ENCODE results near the gene CCNL1. TPM values are rescaled to one million over a fixed set of nuclear protein-coding genes. Genes with fewer than 3 reads are reported as not detected.
"Not testable (repeated sequence)": the region's sequence is repeated elsewhere in the genome, so short reads cannot be mapped to it uniquely, and the experiment has no call there.

CCNL1 gene
- total RNA-seq = 83.1 TPM
- 10 to 100 TPM; 68.6 to 95.8 (median 72.7) TPM for polyA plus RNA-seq (ENCODE audit: insufficient read depth in 1 of 8, insufficient read length in 8 of 8, low replicate concordance in 1 of 8)
- long read RNA-seq, donor 1, full-length matches to known transcripts = 8 of 13 reads
- long read RNA-seq, donor 1, partial matches to known transcripts = 5 of 13 reads
- long read RNA-seq, donor 1, other reads (novel, unspliced or antisense) = 0 of 13 reads
- long read RNA-seq, donor 2, full-length matches to known transcripts = 3 of 3 reads
- long read RNA-seq, donor 2, partial matches to known transcripts = 0 of 3 reads
- long read RNA-seq, donor 2, other reads (novel, unspliced or antisense) = 0 of 3 reads
- long read RNA-seq, donor 3, full-length matches to known transcripts = 12 of 12 reads
- long read RNA-seq, donor 3, partial matches to known transcripts = 0 of 12 reads
- long read RNA-seq, donor 3, other reads (novel, unspliced or antisense) = 0 of 12 reads
- long read RNA-seq, donor 4, full-length matches to known transcripts = 8 of 8 reads
- long read RNA-seq, donor 4, partial matches to known transcripts = 0 of 8 reads
- long read RNA-seq, donor 4, other reads (novel, unspliced or antisense) = 0 of 8 reads
- long read RNA-seq, donor 5, full-length matches to known transcripts = 18 of 39 reads
- long read RNA-seq, donor 5, partial matches to known transcripts = 21 of 39 reads
- long read RNA-seq, donor 5, other reads (novel, unspliced or antisense) = 0 of 39 reads
- long read RNA-seq, donor 6, full-length matches to known transcripts = 17 of 17 reads
- long read RNA-seq, donor 6, partial matches to known transcripts = 0 of 17 reads
- long read RNA-seq, donor 6, other reads (novel, unspliced or antisense) = 0 of 17 reads
- long read RNA-seq, donor 7, full-length matches to known transcripts = 10 of 21 reads
- long read RNA-seq, donor 7, partial matches to known transcripts = 11 of 21 reads
- long read RNA-seq, donor 7, other reads (novel, unspliced or antisense) = 0 of 21 reads
- long read RNA-seq, donor 8, full-length matches to known transcripts = 5 of 5 reads
- long read RNA-seq, donor 8, partial matches to known transcripts = 0 of 5 reads
- long read RNA-seq, donor 8, other reads (novel, unspliced or antisense) = 0 of 5 reads
- long read RNA-seq, donor 9, full-length matches to known transcripts = 6 of 21 reads
- long read RNA-seq, donor 9, partial matches to known transcripts = 15 of 21 reads
- long read RNA-seq, donor 9, other reads (novel, unspliced or antisense) = 0 of 21 reads
- long read RNA-seq, donor 10, full-length matches to known transcripts = 7 of 7 reads
- long read RNA-seq, donor 10, partial matches to known transcripts = 0 of 7 reads
- long read RNA-seq, donor 10, other reads (novel, unspliced or antisense) = 0 of 7 reads
- long read RNA-seq, donor 11, full-length matches to known transcripts = 10 of 15 reads
- long read RNA-seq, donor 11, partial matches to known transcripts = 5 of 15 reads
- long read RNA-seq, donor 11, other reads (novel, unspliced or antisense) = 0 of 15 reads

DNA sequence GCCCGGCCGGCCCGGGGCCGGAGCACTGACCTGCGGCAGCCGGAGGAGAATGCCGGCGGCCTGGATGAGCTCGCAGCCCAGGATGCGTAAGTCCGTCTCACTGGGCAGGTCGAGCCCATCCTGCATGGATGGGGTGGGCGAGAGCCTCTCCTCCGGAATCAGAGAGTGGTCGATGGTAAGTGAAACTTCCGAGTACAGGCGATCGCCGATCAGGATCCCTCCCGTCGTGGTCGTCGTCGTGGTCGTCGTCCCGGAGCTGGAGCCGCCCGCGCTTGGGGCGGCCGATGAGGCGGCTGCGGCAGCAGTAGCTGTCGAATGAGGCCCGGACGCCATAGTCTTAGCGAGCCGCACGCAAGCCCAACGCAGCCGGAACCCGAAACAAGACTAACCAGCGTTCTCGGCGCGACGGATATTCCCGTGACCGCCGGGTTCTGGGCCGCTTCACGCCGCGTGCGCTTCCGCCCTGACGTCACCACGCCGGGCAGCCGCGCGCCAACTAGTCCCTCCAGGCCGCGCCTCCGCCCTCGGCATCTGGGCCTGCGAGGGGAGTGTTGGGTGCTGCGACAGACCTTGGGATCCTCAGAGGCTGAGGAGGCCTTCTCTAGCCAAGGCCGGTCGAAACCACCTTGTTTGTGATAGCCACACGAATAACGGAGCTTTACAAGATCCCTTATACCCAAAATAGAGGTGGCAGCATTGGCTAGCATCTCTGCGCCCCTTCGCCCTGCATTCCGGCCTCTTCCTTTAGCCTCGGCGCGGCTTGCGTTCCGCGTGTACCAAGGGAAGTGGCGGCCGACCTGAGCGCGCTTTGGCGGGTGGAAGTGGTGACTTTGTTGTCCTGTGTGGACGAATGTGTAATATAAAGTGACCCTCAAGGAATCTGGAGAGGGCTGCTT, at the start of gene CCNL1:
TSS of gene CCNL1 (minus strand) at position 386 of the 896 bp plus-strand sequence. CDS start at position 333, 53 bp downstream.
- WGBS (ENCODE audit: insufficient coverage) = under 1% methylated on average over 77 of the region's 88 CpGs
- peaks cover 10% of the 10 kb centered on the region for H3K4me1 ChIP-seq (ENCODE audit: control insufficient read depth, insufficient read depth, low read length)
- peak; percentile 99 for DNase-seq
- H3K27me3 ChIP-seq (ENCODE audit: control insufficient read depth, insufficient read depth, low read length) = no peaks in the 10 kb centered on the region
- peaks cover 13% of the 10 kb centered on the region for H3K36me3 ChIP-seq (ENCODE audit: control insufficient read depth, insufficient read depth, low read length)
- peak within 1 kb of the TSS; percentile 100 for H3K27ac ChIP-seq (ENCODE audit: low read length)
- H3K4me3 ChIP-seq (ENCODE audit: low read length) = peak within 1 kb of the TSS; percentile 99
- H3K9me3 ChIP-seq (replicated peaks; ENCODE audit: control insufficient read depth, low read depth, low read length) = no peaks in the 10 kb centered on the region

DNA sequence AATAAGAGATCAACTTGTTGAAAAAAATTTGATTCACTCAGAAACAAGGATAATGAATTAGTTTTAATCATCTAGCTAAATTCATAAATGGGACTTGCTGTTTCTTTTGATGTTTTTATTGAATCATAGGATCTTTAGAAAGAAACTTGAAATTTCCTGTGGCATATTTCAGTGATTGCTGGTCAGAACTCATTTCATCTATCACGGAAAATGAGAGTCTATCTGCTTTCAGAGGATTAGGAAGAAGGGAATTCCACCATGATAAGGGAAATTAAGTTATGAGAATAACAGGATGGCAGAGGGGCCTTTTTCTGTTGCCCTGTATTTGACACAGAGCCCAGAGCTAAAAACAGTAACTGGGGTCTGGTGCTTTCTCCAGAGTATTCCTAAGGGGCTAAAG, 44.9 kb upstream of the CCNL1 start:
- Histone ChIP-seq H3K9me3 (replicated peaks; ENCODE audit: control insufficient read depth, low read depth, low read length) (no peaks in the 10 kb centered on the region), H3K27ac (ENCODE audit: low read length) (no peak overlapping the region), H3K4me1 (ENCODE audit: control insufficient read depth, insufficient read depth, low read length) (no peaks in the 10 kb centered on the region), H3K4me3 (ENCODE audit: low read length) (no peak overlapping the region), H3K27me3 (ENCODE audit: control insufficient read depth, insufficient read depth, low read length) (no peaks in the 10 kb centered on the region), H3K36me3 (ENCODE audit: control insufficient read depth, insufficient read depth, low read length) (no peaks in the 10 kb centered on the region)
- no peak for DNase-seq
- WGBS (ENCODE audit: insufficient coverage) = no CpG with 5 or more reads among the region's 1 CpG

DNA sequence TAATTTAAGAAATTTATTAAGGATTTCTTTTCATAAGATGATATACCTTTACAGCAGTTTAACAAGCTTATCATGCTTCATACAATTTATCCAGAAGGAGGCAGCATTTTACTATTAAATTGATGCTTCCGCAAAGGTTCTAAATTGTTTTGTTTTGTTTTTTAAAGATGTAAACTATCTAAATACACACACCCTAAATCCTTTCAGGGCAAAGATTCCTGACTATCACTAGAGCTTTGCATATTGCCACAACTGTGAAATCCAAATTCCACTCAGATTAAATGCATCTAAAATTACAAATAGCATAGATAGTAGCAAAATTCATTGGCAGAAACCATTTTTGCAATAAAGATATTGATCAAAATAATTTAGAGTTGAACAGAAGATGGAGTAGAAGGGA, 44.5 kb upstream of the CCNL1 start:
- no CpG with 5 or more reads among the region's 1 CpG for WGBS (ENCODE audit: insufficient coverage)
- no peak overlapping the region for H3K4me3 ChIP-seq (ENCODE audit: low read length)
- H3K36me3 ChIP-seq (ENCODE audit: control insufficient read depth, insufficient read depth, low read length) = no peaks in the 10 kb centered on the region
- DNase-seq = peak; percentile 59
- H3K4me1 ChIP-seq (ENCODE audit: control insufficient read depth, insufficient read depth, low read length) = no peaks in the 10 kb centered on the region
- no peaks in the 10 kb centered on the region for H3K9me3 ChIP-seq (replicated peaks; ENCODE audit: control insufficient read depth, low read depth, low read length)
- H3K27ac ChIP-seq (ENCODE audit: low read length) = no peak overlapping the region
- H3K27me3 ChIP-seq (ENCODE audit: control insufficient read depth, insufficient read depth, low read length) = no peaks in the 10 kb centered on the region

DNA sequence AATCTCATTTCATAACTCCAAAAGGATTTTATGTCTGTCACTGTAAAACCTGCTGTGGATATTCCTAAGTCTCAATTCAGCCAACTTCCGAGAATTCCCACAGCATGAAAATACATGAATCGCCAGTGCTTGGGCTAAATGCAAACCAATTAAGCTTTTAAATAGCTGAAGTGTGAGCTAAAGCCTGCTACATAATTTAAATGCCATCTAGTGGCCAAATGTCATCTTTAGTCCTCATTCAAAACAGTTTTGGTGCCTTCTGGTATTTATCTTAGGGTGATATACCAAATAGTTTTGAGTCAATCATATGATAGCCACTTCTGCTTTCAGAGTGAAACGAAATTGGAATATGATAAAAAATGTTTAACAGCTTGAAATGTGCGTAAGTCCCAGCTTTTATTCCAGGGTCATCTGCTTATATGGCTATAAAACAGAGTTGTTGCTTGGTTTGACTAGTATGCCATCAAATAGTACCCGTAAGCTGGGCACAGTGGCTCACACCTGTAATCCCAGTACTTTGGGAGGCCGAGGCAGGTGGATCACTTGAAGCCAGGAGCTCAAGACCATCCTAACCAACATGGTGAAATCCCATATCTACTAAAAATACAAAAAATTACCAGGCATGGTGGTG, 41.8 kb upstream of the CCNL1 start:
- Histone ChIP-seq H3K4me1 (ENCODE audit: control insufficient read depth, insufficient read depth, low read length) (no peaks in the 10 kb centered on the region), H3K4me3 (ENCODE audit: low read length) (no peak overlapping the region), H3K27ac (ENCODE audit: low read length) (no peak overlapping the region), H3K9me3 (replicated peaks; ENCODE audit: control insufficient read depth, low read depth, low read length) (no peaks in the 10 kb centered on the region), H3K27me3 (ENCODE audit: control insufficient read depth, insufficient read depth, low read length) (no peaks in the 10 kb centered on the region), H3K36me3 (ENCODE audit: control insufficient read depth, insufficient read depth, low read length) (no peaks in the 10 kb centered on the region)
- WGBS (ENCODE audit: insufficient coverage) = 100% methylated on average over 3 of the region's 6 CpGs
- peak; percentile 41 for DNase-seq

DNA sequence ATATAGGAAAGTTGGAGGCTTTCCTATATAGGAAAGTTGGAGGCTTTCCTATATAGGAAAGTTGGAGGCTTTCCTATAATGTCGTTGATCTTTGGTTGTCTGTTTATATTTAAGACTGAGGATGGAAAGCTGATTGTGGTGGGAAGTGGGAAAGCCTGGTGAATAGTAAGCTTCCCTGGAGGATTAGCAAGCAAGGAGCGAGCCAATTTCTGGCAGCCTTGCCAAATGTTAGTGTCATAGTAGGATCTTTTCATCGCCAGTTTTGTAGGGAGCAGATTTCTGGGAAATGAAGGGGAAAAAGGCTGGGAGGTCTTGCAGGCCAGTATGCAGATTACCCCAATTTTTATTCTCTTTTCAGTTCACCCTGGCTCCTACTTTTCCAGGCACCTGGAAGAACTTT, 39.9 kb upstream of the CCNL1 start:
- no peak overlapping the region for H3K27ac ChIP-seq (ENCODE audit: low read length)
- H3K4me1 ChIP-seq (ENCODE audit: control insufficient read depth, insufficient read depth, low read length) = no peaks in the 10 kb centered on the region
- H3K4me3 ChIP-seq (ENCODE audit: low read length) = no peak overlapping the region
- 11% methylated on average over 2 of the region's 3 CpGs for WGBS (ENCODE audit: insufficient coverage)
- H3K9me3 ChIP-seq (replicated peaks; ENCODE audit: control insufficient read depth, low read depth, low read length) = peaks cover 4% of the 10 kb centered on the region
- H3K36me3 ChIP-seq (ENCODE audit: control insufficient read depth, insufficient read depth, low read length) = no peaks in the 10 kb centered on the region
- H3K27me3 ChIP-seq (ENCODE audit: control insufficient read depth, insufficient read depth, low read length) = no peaks in the 10 kb centered on the region
- no peak for DNase-seq

DNA sequence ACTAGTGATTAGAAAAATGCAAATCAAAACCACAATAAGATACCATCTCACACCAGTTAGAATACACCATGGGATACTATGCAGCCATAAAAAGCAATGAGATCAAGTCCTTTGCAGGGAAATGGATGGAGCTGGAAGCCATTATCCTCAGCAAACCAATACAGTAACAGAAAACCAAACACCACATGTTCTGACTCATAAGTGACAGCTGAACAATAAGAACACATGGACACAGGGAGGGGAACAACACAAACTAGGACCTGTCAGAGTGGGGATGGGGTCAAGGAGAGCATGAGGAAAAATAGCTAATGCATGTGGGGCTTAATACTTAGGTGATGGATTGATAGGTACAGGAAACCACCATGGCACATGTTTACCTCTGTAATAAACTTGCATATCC, 36.0 kb upstream of the CCNL1 start:
- Histone ChIP-seq H3K27me3 (ENCODE audit: control insufficient read depth, insufficient read depth, low read length) (no peaks in the 10 kb centered on the region), H3K4me1 (ENCODE audit: control insufficient read depth, insufficient read depth, low read length) (no peaks in the 10 kb centered on the region), H3K4me3 (ENCODE audit: low read length) (no peak overlapping the region), H3K27ac (ENCODE audit: low read length) (no peak overlapping the region), H3K36me3 (ENCODE audit: control insufficient read depth, insufficient read depth, low read length) (no peaks in the 10 kb centered on the region), H3K9me3 (replicated peaks; ENCODE audit: control insufficient read depth, low read depth, low read length) (peaks cover 5% of the 10 kb centered on the region)
- no peak for DNase-seq

DNA sequence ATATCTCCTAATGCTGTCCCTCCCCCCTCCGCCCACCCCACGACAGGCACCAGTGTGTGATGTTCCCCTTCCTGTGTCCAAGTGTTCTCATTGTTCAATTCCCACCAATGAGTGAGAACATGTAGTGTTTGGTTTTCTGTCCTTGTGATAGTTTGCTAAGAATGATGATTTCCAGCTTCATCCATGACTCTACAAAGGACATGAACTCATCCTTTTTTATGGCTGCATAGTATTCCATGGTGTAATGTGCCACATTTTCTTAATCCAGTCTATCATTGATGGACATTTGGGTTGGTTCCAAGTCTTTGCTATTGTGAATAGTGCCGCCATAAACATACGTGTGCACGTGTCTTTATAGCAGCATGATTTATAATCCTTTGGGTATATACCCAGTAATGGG, 31.2 kb upstream of the CCNL1 start:
- H3K4me3 ChIP-seq (ENCODE audit: low read length); DNase-seq: not testable (repeated sequence)
- H3K9me3 ChIP-seq (replicated peaks; ENCODE audit: control insufficient read depth, low read depth, low read length) = peaks cover 39% of the 10 kb centered on the region

DNA sequence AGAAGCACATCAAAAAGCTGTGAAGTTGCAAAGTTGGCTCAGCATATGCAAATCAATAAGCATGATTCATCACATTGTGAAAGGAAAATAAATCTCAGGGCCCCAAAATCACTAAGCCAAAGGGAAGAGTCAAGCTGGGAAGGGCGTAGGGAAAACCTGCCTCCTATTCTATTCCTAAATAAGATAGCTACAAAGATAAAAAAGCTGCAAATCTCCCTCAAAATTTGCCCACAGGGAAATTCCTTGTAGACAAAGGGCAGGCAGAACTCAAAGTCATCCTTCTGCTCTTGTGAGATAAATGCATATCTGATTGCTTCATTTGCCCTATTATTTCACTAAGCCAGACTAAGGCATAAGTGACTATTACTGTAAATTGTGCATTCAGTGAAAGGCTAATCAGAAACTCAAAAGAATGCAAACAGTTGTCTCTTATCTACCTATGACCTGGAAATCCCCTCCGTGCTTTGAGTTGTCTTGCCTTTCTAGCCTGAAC, 30.5 kb upstream of the CCNL1 start:
- Histone ChIP-seq H3K9me3 (replicated peaks; ENCODE audit: control insufficient read depth, low read depth, low read length) (peaks cover 47% of the 10 kb centered on the region), H3K27me3 (ENCODE audit: control insufficient read depth, insufficient read depth, low read length) (no peaks in the 10 kb centered on the region), H3K4me1 (ENCODE audit: control insufficient read depth, insufficient read depth, low read length) (no peaks in the 10 kb centered on the region), H3K4me3 (ENCODE audit: low read length) (no peak overlapping the region), H3K27ac (ENCODE audit: low read length) (no peak overlapping the region), H3K36me3 (ENCODE audit: control insufficient read depth, insufficient read depth, low read length) (peaks cover 2% of the 10 kb centered on the region)
- no CpG with 5 or more reads among the region's 2 CpGs for WGBS (ENCODE audit: insufficient coverage)
- no peak for DNase-seq

More for the DNA sequence above, 31.2 kb upstream of the CCNL1 start:
- H3K27ac ChIP-seq (ENCODE audit: low read length); H3K27me3 ChIP-seq (ENCODE audit: control insufficient read depth, insufficient read depth, low read length); H3K36me3 ChIP-seq (ENCODE audit: control insufficient read depth, insufficient read depth, low read length); H3K4me1 ChIP-seq (ENCODE audit: control insufficient read depth, insufficient read depth, low read length): not testable (repeated sequence)
- WGBS (ENCODE audit: insufficient coverage) = no CpG with 5 or more reads among the region's 5 CpGs

Measured in muscle of leg (tissue), 16 donors.